ENCODE measurements around the gene TEPSIN.

Gene TEPSIN

DNA sequence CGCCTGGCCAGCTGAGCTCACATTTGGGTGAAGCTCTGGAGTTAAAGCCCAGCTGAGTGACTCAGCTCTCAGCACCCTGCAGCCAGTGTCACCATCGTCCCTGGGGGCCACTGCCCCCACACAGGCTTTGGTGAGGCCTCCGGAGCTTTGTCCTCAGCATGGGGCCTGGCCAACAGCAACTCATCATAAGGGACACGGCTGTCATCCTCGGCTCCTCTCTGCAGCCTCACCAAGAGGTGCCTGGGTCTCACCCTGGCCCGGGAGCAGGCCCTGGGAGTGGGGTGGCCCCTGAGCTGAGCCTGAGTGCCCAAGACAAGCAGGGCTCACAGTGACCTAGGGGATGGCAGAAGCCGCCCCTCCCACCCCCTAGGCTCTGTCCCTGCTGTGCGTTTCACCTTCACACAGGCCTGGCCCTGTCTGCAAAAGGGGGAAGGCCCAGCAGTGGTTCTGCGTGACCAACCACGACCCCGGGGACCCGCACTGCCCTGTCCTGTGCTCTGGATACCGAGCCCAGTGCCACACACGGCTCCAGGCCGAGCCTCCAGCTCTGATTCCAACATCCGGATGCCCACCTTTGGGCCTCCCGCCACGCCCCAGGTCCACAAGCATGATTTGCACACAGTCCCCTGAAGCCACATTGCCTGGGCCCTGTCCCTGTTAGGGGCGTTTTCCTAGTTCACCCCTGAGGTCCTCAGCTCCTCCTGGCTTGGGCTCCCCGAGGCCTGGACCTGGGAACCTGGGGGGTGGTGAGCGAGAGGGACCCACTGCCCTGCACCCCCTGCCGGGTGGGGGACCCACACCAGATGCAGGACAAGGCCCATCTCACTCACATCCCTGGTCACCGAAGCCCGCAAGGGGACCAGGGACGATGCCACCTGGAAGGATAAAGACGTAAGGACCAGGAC is 51.0 kb downstream of the TEPSIN start:
- TF ChIP-seq, protein P1, sequence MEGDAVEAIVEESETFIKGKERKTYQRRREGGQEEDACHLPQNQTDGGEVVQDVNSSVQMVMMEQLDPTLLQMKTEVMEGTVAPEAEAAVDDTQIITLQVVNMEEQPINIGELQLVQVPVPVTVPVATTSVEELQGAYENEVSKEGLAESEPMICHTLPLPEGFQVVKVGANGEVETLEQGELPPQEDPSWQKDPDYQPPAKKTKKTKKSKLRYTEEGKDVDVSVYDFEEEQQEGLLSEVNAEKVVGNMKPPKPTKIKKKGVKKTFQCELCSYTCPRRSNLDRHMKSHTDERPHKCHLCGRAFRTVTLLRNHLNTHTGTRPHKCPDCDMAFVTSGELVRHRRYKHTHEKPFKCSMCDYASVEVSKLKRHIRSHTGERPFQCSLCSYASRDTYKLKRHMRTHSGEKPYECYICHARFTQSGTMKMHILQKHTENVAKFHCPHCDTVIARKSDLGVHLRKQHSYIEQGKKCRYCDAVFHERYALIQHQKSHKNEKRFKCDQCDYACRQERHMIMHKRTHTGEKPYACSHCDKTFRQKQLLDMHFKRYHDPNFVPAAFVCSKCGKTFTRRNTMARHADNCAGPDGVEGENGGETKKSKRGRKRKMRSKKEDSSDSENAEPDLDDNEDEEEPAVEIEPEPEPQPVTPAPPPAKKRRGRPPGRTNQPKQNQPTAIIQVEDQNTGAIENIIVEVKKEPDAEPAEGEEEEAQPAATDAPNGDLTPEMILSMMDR (IDR thresholded peaks at IDR 0.05; ENCODE audit: insufficient read depth, low read length, poor library complexity, severe bottlenecking), result no peak
- Histone ChIP-seq H3K27me3 (replicated peaks; ENCODE audit: control insufficient read depth, insufficient read depth, low read length) (no peaks in the 10 kb centered on the region), H3K4me3 (replicated peaks; ENCODE audit: low read depth, low read length) (no peak overlapping the region), H3K36me3 (ENCODE audit: control insufficient read depth, insufficient read depth, low read length) (peaks cover 8% of the 10 kb centered on the region)
- DNase-seq (ENCODE audit: extremely low read depth, insufficient read length), result no peak

DNA sequence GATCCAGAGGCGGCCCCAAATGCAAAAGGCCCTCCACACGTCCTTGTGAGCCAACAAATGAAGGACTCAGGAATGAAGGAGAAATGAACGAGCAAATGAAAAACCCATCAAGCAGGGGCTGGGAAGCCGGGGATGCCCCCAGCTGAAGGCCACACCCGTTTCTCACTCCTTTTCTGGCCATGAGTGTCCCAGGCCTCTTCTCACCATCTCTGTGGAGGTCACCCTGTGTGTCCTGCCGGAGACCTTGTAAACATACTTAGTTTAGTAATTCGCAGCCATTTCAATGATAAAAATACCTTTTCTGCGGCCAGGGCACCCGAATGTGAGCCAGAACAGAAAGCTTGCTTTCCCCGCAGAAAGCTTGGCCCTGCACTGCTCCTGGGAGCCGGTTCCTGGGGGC is 51.7 kb downstream of the TEPSIN start:
- H3K27me3 ChIP-seq (replicated peaks; ENCODE audit: control insufficient read depth, insufficient read depth, low read length), result no peaks in the 10 kb centered on the region
- TF ChIP-seq, protein P1 (IDR thresholded peaks at IDR 0.05; ENCODE audit: insufficient read depth, low read length, poor library complexity, severe bottlenecking), result no peak
- H3K4me3 ChIP-seq (replicated peaks; ENCODE audit: low read depth, low read length), result no peak overlapping the region
- DNase-seq (ENCODE audit: extremely low read depth, insufficient read length), result no peak
- H3K36me3 ChIP-seq (ENCODE audit: control insufficient read depth, insufficient read depth, low read length), result peaks cover 8% of the 10 kb centered on the region

DNA sequence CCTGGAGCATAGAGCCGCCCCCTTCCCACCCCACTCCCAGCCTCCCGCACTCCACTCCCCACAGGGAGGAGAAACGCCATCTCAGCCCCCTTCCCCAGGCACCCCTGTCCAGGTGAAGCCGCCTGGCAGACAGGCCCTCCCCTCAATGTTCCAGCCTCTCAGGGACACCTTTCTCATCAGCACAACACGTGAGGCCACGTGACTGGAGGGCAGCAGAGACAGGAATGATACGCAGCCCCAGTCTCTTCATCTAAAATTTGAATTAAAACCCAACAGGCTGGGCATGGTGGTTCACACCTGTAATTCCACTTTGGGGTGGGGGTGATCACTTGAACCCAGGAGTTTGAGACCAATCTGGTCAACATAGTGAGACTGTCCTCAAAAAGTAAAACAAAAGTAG is 52.7 kb downstream of the TEPSIN start:
- peaks cover 8% of the 10 kb centered on the region for H3K36me3 ChIP-seq (ENCODE audit: control insufficient read depth, insufficient read depth, low read length)
- TF ChIP-seq, protein P1 (IDR thresholded peaks at IDR 0.05; ENCODE audit: insufficient read depth, low read length, poor library complexity, severe bottlenecking), result no peak
- H3K27me3 ChIP-seq (replicated peaks; ENCODE audit: control insufficient read depth, insufficient read depth, low read length), result no peaks in the 10 kb centered on the region

DNA sequence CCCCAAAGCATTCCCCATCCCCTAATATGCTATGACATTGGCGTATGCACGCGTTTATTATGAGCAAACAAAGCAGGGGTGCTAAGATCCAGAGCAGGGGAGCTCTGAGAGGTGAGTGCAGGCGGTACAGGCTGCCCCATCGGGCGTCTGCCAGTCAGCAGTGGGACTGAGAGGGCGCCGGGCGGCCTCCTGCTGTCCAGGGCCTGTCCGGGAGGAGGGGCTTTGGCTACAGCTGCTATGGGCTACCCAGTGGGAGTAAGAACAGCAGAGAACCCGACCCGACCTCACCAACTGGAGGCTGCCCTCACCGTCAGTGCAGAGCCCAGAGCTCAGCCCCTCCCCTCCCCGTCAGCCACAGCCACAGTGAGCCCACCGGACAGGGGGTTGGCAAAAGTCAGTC is 54.3 kb downstream of the TEPSIN start:
- H3K27me3 ChIP-seq (replicated peaks; ENCODE audit: control insufficient read depth, insufficient read depth, low read length), result no peaks in the 10 kb centered on the region
- TF ChIP-seq, protein P1 (IDR thresholded peaks at IDR 0.05; ENCODE audit: insufficient read depth, low read length, poor library complexity, severe bottlenecking), result no peak
- no peak for DNase-seq (ENCODE audit: extremely low read depth, insufficient read length)
- peaks cover 3% of the 10 kb centered on the region for H3K36me3 ChIP-seq (ENCODE audit: control insufficient read depth, insufficient read depth, low read length)
- H3K4me3 ChIP-seq (replicated peaks; ENCODE audit: low read depth, low read length), result no peak overlapping the region

More for the DNA sequence above, 52.7 kb downstream of the TEPSIN start:
- no peak for DNase-seq (ENCODE audit: extremely low read depth, insufficient read length)
- H3K4me3 ChIP-seq (replicated peaks; ENCODE audit: low read depth, low read length), result no peak overlapping the region

DNA sequence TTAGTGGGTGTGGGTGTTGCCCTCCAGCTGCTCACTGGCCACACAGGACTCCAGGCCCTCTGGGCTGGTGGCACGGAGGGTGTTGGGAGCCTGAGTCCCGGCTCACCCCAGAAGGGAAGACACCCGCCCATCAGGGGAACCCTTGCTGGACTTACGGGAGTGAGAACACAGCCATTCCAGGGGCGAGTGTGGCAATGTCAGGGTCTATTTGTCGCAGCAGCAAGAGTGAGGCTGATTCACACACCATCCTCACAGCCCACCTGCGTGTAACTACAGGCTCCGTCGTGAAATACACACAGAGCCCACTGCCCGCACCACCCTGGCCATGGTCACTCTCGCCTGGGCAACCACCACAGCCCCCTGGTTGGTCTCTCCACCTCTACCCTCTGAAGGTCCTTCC is 55.0 kb downstream of the TEPSIN start:
- DNase-seq (ENCODE audit: extremely low read depth, insufficient read length), result no peak
- TF ChIP-seq, protein P1 (IDR thresholded peaks at IDR 0.05; ENCODE audit: insufficient read depth, low read length, poor library complexity, severe bottlenecking), result no peak
- H3K27me3 ChIP-seq (replicated peaks; ENCODE audit: control insufficient read depth, insufficient read depth, low read length), result no peaks in the 10 kb centered on the region
- H3K4me3 ChIP-seq (replicated peaks; ENCODE audit: low read depth, low read length), result no peak overlapping the region
- H3K36me3 ChIP-seq (ENCODE audit: control insufficient read depth, insufficient read depth, low read length), result no peaks in the 10 kb centered on the region
